Hair follicle dermal papilla cell (primary cell): Measurements from ENCODE around the gene ETFB. TPM values are rescaled to one million over a fixed set of nuclear protein-coding genes. Genes with fewer than 3 reads are reported as not detected.

Experiments used
- total RNA-seq: library from RNA; depleted of rRNA; stranded (reverse); fragments of >200 nt; gene quantifications from 2 replicates; pipeline ENCODE4 v1.2.3, GENCODE V29; 2012

The ETFB gene
- 48.0 and 58.5 TPM in 2 replicates for total RNA-seq

GRCh38 chr19:51365965-51366388 is at the start of gene ETFB:
Gene ETFB, minus strand, starts transcription at chr19:51366388. Its CDS starts 62 bp downstream, at chr19:51366326.

GRCh38 chr19:51387924-51388389 is 21.8 kb upstream of the ETFB start, which contains the start of gene LIM2:
Gene LIM2, minus strand, starts transcription at chr19:51387974. Its CDS starts 531 bp downstream, at chr19:51387443.

GRCh38 chr19:51372649-51373504 is 6.7 kb upstream of the ETFB start, which contains the start of gene NKG7:
Gene NKG7, minus strand, starts transcription at chr19:51372654. Its CDS starts 119 bp downstream, at chr19:51372535.

GRCh38 chr19:51368366-51369282 is 2.4 kb upstream of the ETFB start, which contains the start of gene CLDND2:
Gene CLDND2, minus strand, starts transcription at chr19:51369003. Its CDS starts 426 bp downstream, at chr19:51368577.

GRCh38 chr19:51341976-51342580 is 24.1 kb downstream of the ETFB start, which contains the start of gene VSIG10L:
Gene VSIG10L, minus strand, starts transcription at chr19:51342139. Its CDS starts 15 bp downstream, at chr19:51342124.

GRCh38 chr19:51311351-51312257 is 54.6 kb downstream of the ETFB start, which contains the start of gene IGLON5:
Gene IGLON5, plus strand, starts transcription at chr19:51311644. Its CDS starts 204 bp downstream, at chr19:51311848.

Other genes starting within 250 kb of the ETFB start
- gene SIGLEC9, start 241.5 kb downstream of the ETFB start, total RNA-seq, result not detected in 2 replicates
- gene SIGLEC7, start 224.1 kb downstream of the ETFB start, total RNA-seq, result not detected in 2 replicates
- gene CD33, start 141.3 kb downstream of the ETFB start, total RNA-seq, result not detected in 2 replicates
- not detected in 2 replicates for gene SIGLECL1, start 115.3 kb downstream of the ETFB start, total RNA-seq
- gene IGLON5, start 54.7 kb downstream of the ETFB start, total RNA-seq, result not detected in 2 replicates
- gene VSIG10L, start 24.2 kb downstream of the ETFB start, total RNA-seq, result 0.49 and 0.81 TPM in 2 replicates
- not detected in 2 replicates for gene CLDND2, start 2.6 kb upstream of the ETFB start, total RNA-seq
- not detected in 2 replicates for gene NKG7, start 6.3 kb upstream of the ETFB start, total RNA-seq
- gene LIM2, start 21.6 kb upstream of the ETFB start, total RNA-seq, result not detected in 2 replicates
- gene C19orf84, start 24.2 kb upstream of the ETFB start, total RNA-seq, result not detected in 2 replicates
- gene SIGLEC10, start 51.3 kb upstream of the ETFB start, total RNA-seq, result not detected in 2 replicates
- not detected in 2 replicates for gene SIGLEC8, start 92.1 kb upstream of the ETFB start, total RNA-seq
- gene CEACAM18, start 112.2 kb upstream of the ETFB start, total RNA-seq, result not detected in 2 replicates
- gene SIGLEC12, start 135.4 kb upstream of the ETFB start, total RNA-seq, result not detected in 2 replicates
- not detected in 2 replicates for gene SIGLEC6, start 165.3 kb upstream of the ETFB start, total RNA-seq
- 8.4 and 9.4 TPM in 2 replicates for gene ZNF175, start 204.9 kb upstream of the ETFB start, total RNA-seq